Colonic mucosa (tissue), 4 donors: ENCODE data around the gene GDPD5. TPM values are rescaled to one million over a fixed set of nuclear protein-coding genes. Genes with fewer than 3 reads are reported as not detected.

ENCODE experiments used
- DNase-seq: peaks from one replicate; pipeline ENCODE4 v3.0.0-alpha.2; 2020
- H3K27ac ChIP-seq: fragments of 200-600 bp; one replicate; pipeline ENCODE4 v1.8.0; 2021
- H3K27me3 ChIP-seq: fragments of 200-600 bp; one replicate; pipeline ENCODE4 v1.8.0; 2021
- H3K36me3 ChIP-seq: fragments of 200-600 bp; one replicate; pipeline ENCODE4 v1.8.0; 2021
- H3K4me1 ChIP-seq: fragments of 200-600 bp; one replicate; pipeline ENCODE4 v1.8.0; 2021; ENCODE audit warnings: mild to moderate bottlenecking
- H3K4me3 ChIP-seq: fragments of 200-600 bp; one replicate; pipeline ENCODE4 v1.8.0; 2021
- H3K9ac ChIP-seq, 2 donors: one replicate each; pipeline ENCODE4 v1.7.0; 2013; ENCODE audit warnings: control low read depth in 2 of 2, low read depth in 2 of 2, low read length in 2 of 2
- H3K9me3 ChIP-seq: fragments of 200-600 bp; one replicate; pipeline ENCODE4 v1.8.0; 2021
- CTCF ChIP-seq: fragments of 200-600 bp; IDR thresholded peaks from one replicate; pipeline ENCODE4 v1.8.0; 2022; ENCODE audit warnings: antibody characterized with exemption, mild to moderate bottlenecking
- intact Hi-C: fragments of 100-400 bp; cut with DNase I; formaldehyde crosslinking; loops from one replicate; pipeline ENCODE4 v1.14.1; 2022
- total RNA-seq, 2 donors: library from RNA; stranded (reverse); fragmentation: NEBNext Ultra II Directional in 1 of 2; extraction: Animal tissue kit (Norgen Biotek cat#: 25700) in 1 of 2; gene quantifications; one replicate each; pipeline ENCODE4 v1.2.1, GENCODE V29; 2021
- donor health status: healthy.
- donor health status: DM: no; HTN: no; CAD: no.
- donor health status: DM: no; HTN: no; CAD: no.

The GDPD5 gene
- total RNA-seq, 2 donors from 2014 or later: 2.6 to 4.1 TPM

DNA sequence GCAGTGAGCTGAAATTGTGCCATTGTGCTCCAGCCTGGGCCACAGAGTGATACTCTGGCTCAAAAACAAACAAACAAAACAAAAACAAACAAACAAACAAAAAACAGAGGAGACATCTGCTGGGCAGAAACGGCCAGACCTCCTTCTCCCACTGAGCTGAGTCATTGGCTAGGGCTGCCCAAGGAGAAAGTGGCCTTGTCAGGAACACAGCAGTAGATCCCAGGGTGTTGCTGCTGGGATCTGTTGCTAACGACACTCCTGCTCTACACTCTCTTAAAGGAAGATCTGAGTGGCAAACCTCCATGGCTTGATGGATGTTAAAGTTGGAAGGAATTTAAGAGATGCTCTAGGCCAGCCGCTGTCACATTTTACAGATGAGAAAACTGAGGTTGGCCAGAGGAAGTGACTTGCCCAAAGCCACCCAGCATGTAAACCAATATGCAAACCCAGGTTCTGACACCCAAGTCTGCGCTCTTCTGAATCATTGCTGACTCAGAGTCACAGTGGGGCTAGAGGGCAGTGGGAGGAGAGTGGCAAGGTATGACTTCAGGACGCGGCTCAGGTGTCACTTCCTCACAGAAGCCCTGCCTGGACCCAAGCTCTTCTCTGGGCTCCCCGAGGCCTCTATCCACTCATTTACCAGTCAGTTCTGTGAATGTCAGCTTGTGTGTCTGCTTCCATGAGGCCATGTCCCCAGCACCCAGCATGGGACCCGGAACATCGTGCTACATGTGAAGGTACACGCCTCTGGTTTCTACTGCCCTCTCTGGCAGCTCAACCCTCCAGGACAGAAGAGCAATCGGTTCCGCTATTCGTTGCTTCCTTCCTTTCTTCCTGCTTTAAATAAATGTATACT lies 11.3 kb upstream of the GDPD5 start:
- H3K4me3 ChIP-seq: no peak overlapping the region
- H3K4me1 ChIP-seq: peaks cover 2% of the 10 kb centered on the region
- H3K9ac ChIP-seq: no peak overlapping the region
- H3K27ac ChIP-seq: no peak overlapping the region
- no peaks in the 10 kb centered on the region for H3K27me3 ChIP-seq
- H3K9me3 ChIP-seq: no peaks in the 10 kb centered on the region
- intact Hi-C loops: no loop called here
- no peak for TF ChIP-seq CTCF
- no peaks in the 10 kb centered on the region for H3K36me3 ChIP-seq
- DNase-seq: no peak

DNA sequence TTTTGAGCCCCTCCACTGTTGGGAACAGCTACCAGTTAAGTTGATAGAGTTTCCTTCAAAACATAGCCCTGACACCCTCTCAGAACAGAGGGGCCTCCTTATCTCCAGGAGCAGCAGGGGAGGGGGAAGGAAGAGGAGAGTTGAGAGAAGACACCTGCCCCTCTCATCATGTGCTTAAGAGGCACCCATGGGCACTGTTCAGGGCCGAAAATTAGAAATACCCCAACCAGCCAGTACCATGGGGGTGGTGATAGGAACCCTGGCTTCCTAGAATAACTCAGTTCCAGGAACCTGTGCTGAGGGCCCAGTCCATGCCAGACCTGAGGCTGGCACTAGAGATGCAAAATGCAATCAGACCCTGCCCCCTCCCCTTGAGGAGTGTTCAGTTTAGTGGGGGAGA lies 9.3 kb upstream of the GDPD5 start:
- intact Hi-C loops: no loop called here
- H3K27ac ChIP-seq: no peak overlapping the region
- DNase-seq: no peak
- no peak overlapping the region for H3K9ac ChIP-seq
- H3K27me3 ChIP-seq: no peaks in the 10 kb centered on the region
- H3K4me1 ChIP-seq: peaks cover 2% of the 10 kb centered on the region
- no peak for TF ChIP-seq CTCF
- no peak overlapping the region for H3K4me3 ChIP-seq
- no peaks in the 10 kb centered on the region for H3K36me3 ChIP-seq
- no peaks in the 10 kb centered on the region for H3K9me3 ChIP-seq

- Histone ChIP-seq H3K9me3 (no peaks in the 10 kb centered on the region), H3K27me3 (no peaks in the 10 kb centered on the region), H3K36me3 (no peaks in the 10 kb centered on the region), H3K9ac (no peak overlapping the region), H3K4me1 (peaks cover 2% of the 10 kb centered on the region), H3K4me3 (no peak overlapping the region), H3K27ac (no peak overlapping the region)
- no peak for TF ChIP-seq CTCF
- intact Hi-C loops: no loop called here
- peak; percentile 78 for DNase-seq
These were observed 8.7 kb upstream of the GDPD5 start for GRCh38 chr11:75534259-75535069.

GRCh38 chr11:75533896-75534258 lies 8.1 kb upstream of the GDPD5 start:
- Histone ChIP-seq H3K4me1 (peaks cover 2% of the 10 kb centered on the region), H3K27me3 (no peaks in the 10 kb centered on the region), H3K36me3 (no peaks in the 10 kb centered on the region), H3K9ac (no peak overlapping the region), H3K9me3 (no peaks in the 10 kb centered on the region), H3K27ac (no peak overlapping the region), H3K4me3 (no peak overlapping the region)
- TF ChIP-seq CTCF: no peak
- no peak for DNase-seq
- intact Hi-C loops: no loop called here

DNA sequence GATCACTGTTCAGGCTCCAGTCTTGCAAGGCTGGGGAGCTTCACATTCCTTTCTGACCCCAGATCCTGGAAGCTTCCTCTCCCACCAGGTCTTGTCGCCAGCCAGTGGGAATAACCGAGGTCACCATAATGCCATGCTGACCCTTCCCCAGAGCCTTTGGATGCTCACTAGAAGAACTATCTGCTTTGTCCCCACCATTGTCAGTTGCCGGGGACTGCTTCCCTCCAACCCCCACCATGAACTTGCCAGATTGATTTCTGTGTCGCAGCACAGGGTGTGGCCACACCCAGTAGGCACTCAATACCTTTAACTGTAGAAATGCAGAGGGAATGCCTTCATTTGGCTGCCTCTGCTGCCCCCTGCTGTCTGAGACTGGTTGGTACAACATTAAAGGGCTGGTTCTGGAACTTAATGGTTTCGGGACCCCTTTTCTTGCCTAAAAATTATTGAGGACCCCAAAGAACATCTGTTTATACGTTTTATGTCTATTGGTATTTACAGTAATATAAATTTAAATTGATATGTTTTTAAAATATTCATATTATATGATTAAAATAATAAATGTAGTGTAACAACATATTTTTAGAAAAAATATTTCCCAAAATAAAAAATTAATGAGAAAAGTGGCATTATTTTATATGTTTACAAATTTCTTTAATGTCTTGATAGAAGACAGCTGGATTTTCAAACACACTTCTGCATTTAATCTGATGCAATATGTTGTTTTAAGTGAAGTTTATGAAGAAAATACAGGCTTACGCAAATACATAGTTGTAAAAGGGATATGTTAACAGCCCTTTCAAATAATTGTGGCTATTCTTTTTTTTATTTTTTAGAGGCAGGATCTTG lies 6.7 kb upstream of the GDPD5 start:
- no peaks in the 10 kb centered on the region for H3K36me3 ChIP-seq
- DNase-seq: peak; percentile 85
- peaks cover 2% of the 10 kb centered on the region for H3K4me1 ChIP-seq
- TF ChIP-seq CTCF: peak; percentile 91
- intact Hi-C loops: loop anchor here (1.0 kb wide), 1 partner anchor 87 kb away; no protein-coding TSS in a partner anchor
- no peaks in the 10 kb centered on the region for H3K27me3 ChIP-seq
- H3K9me3 ChIP-seq: no peaks in the 10 kb centered on the region
- H3K9ac ChIP-seq: no peak overlapping the region
- no peak overlapping the region for H3K27ac ChIP-seq
- H3K4me3 ChIP-seq: no peak overlapping the region
